ENCODE measurements around the gene SKP2. TPM values are rescaled to one million over a fixed set of nuclear protein-coding genes. Genes with fewer than 3 reads are reported as not detected.
"Not testable (repeated sequence)": the region's sequence is repeated elsewhere in the genome, so short reads cannot be mapped to it uniquely, and the experiment has no call there.

SKP2 gene
- total and polyA plus RNA-seq, 11 donors: 1.6 to 12.0 (median 5.9) TPM

- H3K4me1 ChIP-seq: no peaks in the 10 kb centered on the region
- no peak overlapping the region for H3K27ac ChIP-seq
- peaks cover 0 to 86% (median 69%) of the 10 kb centered on the region in 9 donors for H3K36me3 ChIP-seq
- DNase-seq: no peak
- H3K27me3 ChIP-seq: no peaks in the 10 kb centered on the region
- no peak overlapping the region for H3K4me3 ChIP-seq
- H3K9me3 ChIP-seq: no peaks in the 10 kb centered on the region
- no peak for ATAC-seq
- TF ChIP-seq CTCF (IDR thresholded peaks at IDR 0.05) (no peak), POLR2A (IDR thresholded peaks at IDR 0.05) (no peak)
- intact Hi-C loops (cut with DNase I): loop anchor here (2.0 to 10.0 kb wide), 8 partner anchors 122 to 515 kb away; partner anchors contain the start of gene RANBP3L (in 4 of the 10)
- WGBS, 4 donors: 88 to 93% (median 93%) methylated on average over 4 of the region's 4 CpGs
These were observed 28.0 kb downstream of the SKP2 start for GRCh38 chr5:36179950-36180349.

GRCh38 chr5:36180556-36181350, 28.8 kb downstream of the SKP2 start:
- 94 to 96% (median 95%) methylated on average over 2 of the region's 2 CpGs for WGBS, 4 donors
- TF ChIP-seq POLR2A (IDR thresholded peaks at IDR 0.05) (no peak), CTCF (IDR thresholded peaks at IDR 0.05) (no peak)
- intact Hi-C loops (cut with DNase I): loop anchor here in 1 of 10 donors (10.0 kb wide), 1 partner anchor 124 kb away; the partner anchor contains the start of gene RANBP3L
- no peak overlapping the region for H3K4me3 ChIP-seq
- ATAC-seq (no peak), DNase-seq (no peak)
- peaks cover 0 to 78% (median 66%) of the 10 kb centered on the region in 9 donors for H3K36me3 ChIP-seq
- no peak overlapping the region for H3K27ac ChIP-seq
- H3K9me3 ChIP-seq: peaks cover 0 to 6% (median 0%) of the 10 kb centered on the region in 12 donors
- no peaks in the 10 kb centered on the region for H3K27me3 ChIP-seq
- H3K4me1 ChIP-seq: no peaks in the 10 kb centered on the region

- no peak overlapping the region for H3K4me3 ChIP-seq
- DNase-seq: no peak
- TF ChIP-seq POLR2A (IDR thresholded peaks at IDR 0.05) (no peak), CTCF (IDR thresholded peaks at IDR 0.05) (no peak)
- WGBS, 4 donors: 61 to 74% (median 71%) methylated on average over 2 of the region's 2 CpGs
- no peak for ATAC-seq
- no peaks in the 10 kb centered on the region for H3K27me3 ChIP-seq
- no peaks in the 10 kb centered on the region for H3K4me1 ChIP-seq
- peaks cover 0 to 72% (median 63%) of the 10 kb centered on the region in 9 donors for H3K36me3 ChIP-seq
- no peak overlapping the region for H3K27ac ChIP-seq
- intact Hi-C loops (cut with DNase I): loop anchor here in 1 of 10 donors (10.0 kb wide), 1 partner anchor 123 kb away; the partner anchor contains the start of gene RANBP3L
- H3K9me3 ChIP-seq: peaks cover 0 to 6% (median 0%) of the 10 kb centered on the region in 12 donors
These were observed 29.9 kb downstream of the SKP2 start for GRCh38 chr5:36181774-36182173.

- H3K4me3 ChIP-seq, ATAC-seq, H3K4me1 ChIP-seq, H3K27ac ChIP-seq, H3K27me3 ChIP-seq, DNase-seq: not testable (repeated sequence)
- intact Hi-C loops (cut with DNase I): loop anchor here in 1 of 10 donors (10.0 kb wide), 1 partner anchor 120 kb away; the partner anchor contains the start of gene RANBP3L
- Histone ChIP-seq H3K9me3 (peaks cover 0 to 12% (median under 1%) of the 10 kb centered on the region in 12 donors), H3K36me3 (peaks cover 0 to 45% (median 36%) of the 10 kb centered on the region in 9 donors)
- WGBS, 4 donors: 69 to 100% (median 96%) methylated on average over 3 to 4 of the region's 4 CpGs
These were observed 32.5 kb downstream of the SKP2 start for GRCh38 chr5:36184408-36184807.
